Measurements from ENCODE around the gene LIN52.

LIN52 gene

DNA sequence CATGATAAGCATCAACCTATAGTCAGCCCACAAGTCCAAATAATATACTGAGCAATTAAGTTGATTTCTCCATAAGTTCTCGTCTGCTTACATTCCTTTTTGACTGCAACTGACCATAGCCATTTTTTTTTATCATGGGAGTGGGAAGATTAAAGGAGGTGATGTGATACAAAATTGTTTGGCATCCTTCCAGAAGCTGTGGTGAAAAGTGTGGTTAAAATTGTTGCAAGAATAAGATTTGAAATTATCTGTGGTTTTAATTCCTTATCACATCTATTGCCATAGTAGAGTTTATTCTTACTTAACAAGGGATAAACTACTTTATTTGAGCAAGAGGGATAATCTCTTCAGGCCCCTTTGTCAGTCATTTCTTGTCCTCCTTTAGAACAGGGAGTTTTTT, 50.7 kb downstream of the LIN52 start:
- H3K9me3 ChIP-seq (ENCODE audit: control insufficient read depth in 5 of 5, low read length in 5 of 5): no peaks in the 10 kb centered on the region
- H3K27me3 ChIP-seq (ENCODE audit: control insufficient read depth in 5 of 5, insufficient read depth in 4 of 5, low read length in 5 of 5): no peaks in the 10 kb centered on the region
- H3K4me1 ChIP-seq (ENCODE audit: control insufficient read depth in 5 of 5, insufficient read depth in 5 of 5, low read length in 5 of 5): peaks cover 0 to 11% (median 5%) of the 10 kb centered on the region in 5 donors
- peak overlapping the region; percentile 38 for H3K27ac ChIP-seq (ENCODE audit: low read depth, low read length)
- H3K36me3 ChIP-seq (ENCODE audit: control insufficient read depth in 5 of 5, insufficient read depth in 5 of 5, low read length in 5 of 5): no peaks in the 10 kb centered on the region
- no peak overlapping the region for H3K9ac ChIP-seq (ENCODE audit: low read length in 5 of 5)
- H3K4me3 ChIP-seq (ENCODE audit: low read depth in 1 of 5, low read length in 5 of 5): no peak overlapping the region

DNA sequence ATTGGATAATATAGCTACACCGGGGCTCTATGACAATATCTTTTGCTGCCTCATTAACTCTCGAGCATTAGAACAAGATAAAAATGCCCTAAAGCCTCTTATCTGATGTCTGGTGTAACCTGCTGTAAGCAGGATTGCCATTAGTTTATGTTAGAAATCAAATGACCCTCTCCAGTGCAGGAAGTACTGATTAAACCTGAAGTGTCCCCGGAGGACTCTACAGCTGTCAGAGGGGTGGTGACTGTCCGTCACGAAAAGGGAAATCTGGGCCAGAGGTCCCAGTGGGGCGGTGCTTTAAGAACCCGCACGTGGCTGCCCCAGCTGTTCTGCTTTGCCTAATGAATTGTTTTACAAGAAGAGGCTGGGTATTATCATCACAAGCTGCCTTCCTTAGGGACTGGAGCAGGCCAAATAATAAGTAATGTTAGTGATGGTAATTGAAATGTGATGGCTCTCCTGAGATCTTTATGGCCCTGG, 55.7 kb downstream of the LIN52 start:
- Histone ChIP-seq H3K9ac (ENCODE audit: low read length in 5 of 5) (peak overlapping the region in 2 of 5 donors; percentile 0 to 38), H3K27me3 (ENCODE audit: control insufficient read depth in 5 of 5, insufficient read depth in 4 of 5, low read length in 5 of 5) (no peaks in the 10 kb centered on the region), H3K36me3 (ENCODE audit: control insufficient read depth in 5 of 5, insufficient read depth in 5 of 5, low read length in 5 of 5) (peaks cover 0 to 3% (median 0%) of the 10 kb centered on the region in 5 donors), H3K4me1 (ENCODE audit: control insufficient read depth in 5 of 5, insufficient read depth in 5 of 5, low read length in 5 of 5) (peaks cover 0 to 37% (median 31%) of the 10 kb centered on the region in 5 donors), H3K27ac (ENCODE audit: low read depth, low read length) (peak overlapping the region; percentile 64), H3K4me3 (ENCODE audit: low read depth in 1 of 5, low read length in 5 of 5) (peak overlapping the region in 2 of 5 donors; percentile 1 to 23), H3K9me3 (ENCODE audit: control insufficient read depth in 5 of 5, low read length in 5 of 5) (no peaks in the 10 kb centered on the region)

DNA sequence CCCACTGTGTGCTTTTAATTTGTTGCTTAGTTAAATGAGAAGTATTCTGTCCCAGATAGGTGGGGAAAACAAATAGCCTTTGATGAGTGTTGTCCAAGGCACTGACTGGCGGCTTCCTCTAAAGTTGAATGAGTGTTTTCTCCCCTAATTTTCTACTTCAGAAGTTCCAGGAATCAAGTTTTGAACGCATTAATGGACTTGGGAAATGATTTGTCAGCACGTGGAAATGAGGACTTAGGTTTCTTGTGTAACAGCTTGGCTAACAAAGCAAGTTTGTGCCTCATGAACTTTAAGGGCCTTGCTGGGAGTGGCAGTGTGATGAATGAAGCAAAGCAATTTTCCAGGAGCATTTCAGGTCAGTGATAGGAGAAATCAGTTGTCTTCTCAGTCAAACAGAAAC, 56.9 kb downstream of the LIN52 start:
- Histone ChIP-seq H3K27ac (ENCODE audit: low read depth, low read length) (peak overlapping the region; percentile 64), H3K9ac (ENCODE audit: low read length in 5 of 5) (peak overlapping the region in 2 of 5 donors; percentile 18 to 62)

DNA sequence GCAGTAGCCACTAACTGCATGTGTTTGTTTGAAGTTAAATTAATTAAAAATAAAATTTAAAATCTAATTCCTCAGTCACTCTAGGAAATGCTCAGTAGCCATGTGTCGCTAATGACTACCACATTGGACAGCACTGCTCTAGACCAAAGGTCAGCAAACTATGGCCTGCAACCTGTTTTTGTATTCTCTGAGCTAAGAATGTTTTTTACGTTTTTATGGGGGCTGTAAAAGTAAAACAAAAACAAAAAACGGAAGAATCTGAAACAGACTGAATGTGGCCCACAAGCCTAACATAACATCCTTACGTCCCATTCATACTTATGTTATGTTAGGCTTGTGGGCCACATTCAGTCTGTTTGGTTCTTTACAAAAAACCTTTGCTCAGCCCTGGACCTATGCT, 57.8 kb downstream of the LIN52 start:
- peaks cover 0 to 3% (median 0%) of the 10 kb centered on the region in 5 donors for H3K36me3 ChIP-seq (ENCODE audit: control insufficient read depth in 5 of 5, insufficient read depth in 5 of 5, low read length in 5 of 5)
- peaks cover 0 to 33% (median 31%) of the 10 kb centered on the region in 5 donors for H3K4me1 ChIP-seq (ENCODE audit: control insufficient read depth in 5 of 5, insufficient read depth in 5 of 5, low read length in 5 of 5)
- peak overlapping the region; percentile 64 for H3K27ac ChIP-seq (ENCODE audit: low read depth, low read length)
- no peaks in the 10 kb centered on the region for H3K27me3 ChIP-seq (ENCODE audit: control insufficient read depth in 5 of 5, insufficient read depth in 4 of 5, low read length in 5 of 5)
- no peak overlapping the region for H3K9ac ChIP-seq (ENCODE audit: low read length in 5 of 5)
- H3K9me3 ChIP-seq (ENCODE audit: control insufficient read depth in 5 of 5, low read length in 5 of 5): no peaks in the 10 kb centered on the region
- H3K4me3 ChIP-seq (ENCODE audit: low read depth in 1 of 5, low read length in 5 of 5): no peak overlapping the region

More for the DNA sequence above, 56.9 kb downstream of the LIN52 start:
- H3K4me3 ChIP-seq (ENCODE audit: low read depth in 1 of 5, low read length in 5 of 5): no peak overlapping the region
- H3K27me3 ChIP-seq (ENCODE audit: control insufficient read depth in 5 of 5, insufficient read depth in 4 of 5, low read length in 5 of 5): no peaks in the 10 kb centered on the region
- H3K36me3 ChIP-seq (ENCODE audit: control insufficient read depth in 5 of 5, insufficient read depth in 5 of 5, low read length in 5 of 5): peaks cover 0 to 3% (median 0%) of the 10 kb centered on the region in 5 donors
- peaks cover 0 to 33% (median 31%) of the 10 kb centered on the region in 5 donors for H3K4me1 ChIP-seq (ENCODE audit: control insufficient read depth in 5 of 5, insufficient read depth in 5 of 5, low read length in 5 of 5)
- H3K9me3 ChIP-seq (ENCODE audit: control insufficient read depth in 5 of 5, low read length in 5 of 5): no peaks in the 10 kb centered on the region

DNA sequence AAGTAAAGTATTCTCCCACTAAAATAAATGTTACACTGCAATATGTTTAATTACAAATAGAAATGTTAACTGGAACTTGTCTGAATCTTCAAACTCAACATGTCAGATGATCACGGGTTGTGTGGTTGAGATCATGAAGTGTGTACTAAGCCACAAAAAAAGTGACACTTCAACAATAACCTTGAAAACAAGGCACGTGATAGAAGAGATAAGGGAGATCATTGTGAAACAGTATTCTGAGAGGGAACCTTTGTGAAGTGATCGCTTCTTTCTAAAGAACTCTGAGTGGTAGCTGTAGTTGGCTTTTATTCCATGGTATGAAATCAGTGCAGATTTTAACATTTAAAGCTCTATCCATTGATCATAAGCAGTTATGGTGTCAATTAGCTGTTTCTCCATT, 60.0 kb downstream of the LIN52 start:
- peaks cover 0 to 33% (median 31%) of the 10 kb centered on the region in 5 donors for H3K4me1 ChIP-seq (ENCODE audit: control insufficient read depth in 5 of 5, insufficient read depth in 5 of 5, low read length in 5 of 5)
- no peak overlapping the region for H3K27ac ChIP-seq (ENCODE audit: low read depth, low read length)
- no peak overlapping the region for H3K9ac ChIP-seq (ENCODE audit: low read length in 5 of 5)
- H3K27me3 ChIP-seq (ENCODE audit: control insufficient read depth in 5 of 5, insufficient read depth in 4 of 5, low read length in 5 of 5): no peaks in the 10 kb centered on the region
- peaks cover 0 to 3% (median 0%) of the 10 kb centered on the region in 5 donors for H3K36me3 ChIP-seq (ENCODE audit: control insufficient read depth in 5 of 5, insufficient read depth in 5 of 5, low read length in 5 of 5)
- H3K9me3 ChIP-seq (ENCODE audit: control insufficient read depth in 5 of 5, low read length in 5 of 5): no peaks in the 10 kb centered on the region
- H3K4me3 ChIP-seq (ENCODE audit: low read depth in 1 of 5, low read length in 5 of 5): no peak overlapping the region

DNA sequence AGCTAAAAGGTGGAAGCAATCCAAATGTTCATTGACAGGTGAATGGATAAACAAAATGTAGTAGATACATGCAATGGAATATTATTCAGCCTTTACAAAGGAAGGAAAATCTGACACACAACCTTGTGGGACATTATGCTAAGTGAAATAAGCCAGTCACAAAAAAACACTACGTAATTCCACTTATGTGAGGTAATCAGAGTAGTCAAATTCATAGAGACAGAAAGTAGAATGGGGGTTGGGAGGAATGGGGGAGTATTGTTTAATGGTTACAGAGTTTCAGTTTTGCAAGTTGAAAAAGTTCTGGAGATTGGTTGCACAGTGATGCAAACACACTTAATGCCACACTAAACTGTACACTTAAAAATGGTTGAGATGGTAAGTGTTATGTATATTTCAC, 62.8 kb downstream of the LIN52 start:
- H3K9ac ChIP-seq (ENCODE audit: low read length in 5 of 5): no peak overlapping the region
- H3K9me3 ChIP-seq (ENCODE audit: control insufficient read depth in 5 of 5, low read length in 5 of 5): no peaks in the 10 kb centered on the region
- no peak overlapping the region for H3K4me3 ChIP-seq (ENCODE audit: low read depth in 1 of 5, low read length in 5 of 5)
- H3K27ac ChIP-seq (ENCODE audit: low read depth, low read length): no peak overlapping the region
- H3K27me3 ChIP-seq (ENCODE audit: control insufficient read depth in 5 of 5, insufficient read depth in 4 of 5, low read length in 5 of 5): no peaks in the 10 kb centered on the region
- H3K36me3 ChIP-seq (ENCODE audit: control insufficient read depth in 5 of 5, insufficient read depth in 5 of 5, low read length in 5 of 5): peaks cover 0 to 3% (median 0%) of the 10 kb centered on the region in 5 donors
- H3K4me1 ChIP-seq (ENCODE audit: control insufficient read depth in 5 of 5, insufficient read depth in 5 of 5, low read length in 5 of 5): peaks cover 0 to 8% (median 5%) of the 10 kb centered on the region in 5 donors

DNA sequence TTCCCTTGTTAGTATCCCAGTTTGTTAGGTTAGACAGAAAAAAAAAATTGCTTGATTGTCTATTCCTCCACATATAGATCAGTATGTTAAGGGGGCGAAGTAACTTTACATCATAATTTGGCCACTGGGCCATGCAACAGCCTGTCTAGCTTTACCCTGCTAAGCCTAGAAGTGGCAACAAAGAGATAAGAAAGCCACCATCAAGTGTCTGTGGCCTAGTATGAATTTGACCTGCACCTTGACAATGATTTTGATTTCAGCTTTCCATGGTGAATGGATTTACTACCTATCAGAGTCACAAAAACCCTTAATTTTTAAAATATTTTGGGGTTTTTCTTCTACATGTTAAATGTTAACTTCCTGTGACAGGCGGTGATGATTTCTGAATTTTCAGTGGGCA, 63.9 kb downstream of the LIN52 start:
- Histone ChIP-seq H3K9me3 (ENCODE audit: control insufficient read depth in 5 of 5, low read length in 5 of 5) (no peaks in the 10 kb centered on the region), H3K27ac (ENCODE audit: low read depth, low read length) (no peak overlapping the region), H3K9ac (ENCODE audit: low read length in 5 of 5) (no peak overlapping the region), H3K27me3 (ENCODE audit: control insufficient read depth in 5 of 5, insufficient read depth in 4 of 5, low read length in 5 of 5) (no peaks in the 10 kb centered on the region), H3K4me3 (ENCODE audit: low read depth in 1 of 5, low read length in 5 of 5) (no peak overlapping the region), H3K4me1 (ENCODE audit: control insufficient read depth in 5 of 5, insufficient read depth in 5 of 5, low read length in 5 of 5) (no peaks in the 10 kb centered on the region), H3K36me3 (ENCODE audit: control insufficient read depth in 5 of 5, insufficient read depth in 5 of 5, low read length in 5 of 5) (peaks cover 0 to 3% (median 0%) of the 10 kb centered on the region in 5 donors)

DNA sequence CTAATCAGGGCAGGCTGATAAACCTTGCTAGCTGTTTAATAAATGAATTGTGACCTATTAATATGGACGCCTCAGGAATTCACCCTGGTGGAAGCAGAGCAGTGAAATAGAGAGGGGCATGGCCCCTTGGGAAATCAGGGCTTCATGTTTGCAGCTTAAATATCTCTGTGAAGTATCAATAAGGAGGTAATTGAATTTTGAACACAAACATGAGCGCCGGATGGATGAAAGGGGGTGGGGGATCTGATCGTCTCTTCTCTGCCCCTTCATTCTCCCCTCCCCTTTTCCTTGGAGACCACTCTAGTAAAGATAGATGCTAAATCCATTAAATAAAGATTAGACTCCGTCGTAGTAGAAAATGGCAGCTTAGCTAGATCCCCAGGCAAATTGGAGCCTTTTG, 70.5 kb downstream of the LIN52 start:
- no peak overlapping the region for H3K27ac ChIP-seq (ENCODE audit: low read depth, low read length)
- no peak overlapping the region for H3K4me3 ChIP-seq (ENCODE audit: low read depth in 1 of 5, low read length in 5 of 5)
- H3K9ac ChIP-seq (ENCODE audit: low read length in 5 of 5): no peak overlapping the region
- no peaks in the 10 kb centered on the region for H3K27me3 ChIP-seq (ENCODE audit: control insufficient read depth in 5 of 5, insufficient read depth in 4 of 5, low read length in 5 of 5)
- no peaks in the 10 kb centered on the region for H3K4me1 ChIP-seq (ENCODE audit: control insufficient read depth in 5 of 5, insufficient read depth in 5 of 5, low read length in 5 of 5)
- no peaks in the 10 kb centered on the region for H3K36me3 ChIP-seq (ENCODE audit: control insufficient read depth in 5 of 5, insufficient read depth in 5 of 5, low read length in 5 of 5)
- H3K9me3 ChIP-seq (ENCODE audit: control insufficient read depth in 5 of 5, low read length in 5 of 5): no peaks in the 10 kb centered on the region

DNA sequence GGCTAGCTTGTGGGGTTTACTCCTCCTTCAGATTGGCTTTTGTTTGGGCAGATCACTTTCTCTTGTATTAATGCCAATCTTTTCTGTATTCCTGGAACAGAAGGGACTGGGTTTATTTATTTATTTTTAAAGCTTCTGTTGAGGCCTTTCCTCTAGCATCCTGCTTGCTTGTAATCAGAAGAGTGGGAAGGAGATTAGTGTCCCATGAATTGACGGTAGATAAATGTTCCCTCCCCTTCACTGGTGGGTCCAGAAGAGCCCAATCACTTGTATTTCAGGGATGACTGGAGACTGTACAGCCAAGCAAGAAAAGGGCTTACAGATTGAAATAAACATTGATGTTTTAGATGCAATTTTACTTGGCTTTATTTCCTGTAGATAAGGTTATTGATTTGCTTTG, 71.0 kb downstream of the LIN52 start:
- no peaks in the 10 kb centered on the region for H3K36me3 ChIP-seq (ENCODE audit: control insufficient read depth in 5 of 5, insufficient read depth in 5 of 5, low read length in 5 of 5)
- H3K4me3 ChIP-seq (ENCODE audit: low read depth in 1 of 5, low read length in 5 of 5): no peak overlapping the region

DNA sequence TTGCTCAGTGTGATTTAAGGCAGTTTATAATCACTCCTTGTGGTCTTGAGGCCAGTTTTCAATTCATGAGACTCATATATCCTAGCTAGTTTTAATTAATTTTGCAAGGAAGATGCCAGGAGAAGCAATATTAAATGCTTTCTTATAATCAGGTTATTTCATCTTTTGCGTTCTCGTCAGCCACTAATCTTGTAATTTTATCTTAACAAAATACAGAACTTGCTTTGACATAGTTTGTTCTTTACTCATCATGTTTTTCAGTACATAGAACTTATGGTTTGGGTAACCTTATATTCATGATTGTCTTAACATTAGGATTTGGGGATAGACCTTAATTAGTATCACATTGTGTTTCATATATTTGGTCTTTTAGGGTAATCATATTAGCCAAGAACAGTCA, 76.0 kb downstream of the LIN52 start:
- no peak overlapping the region for H3K4me3 ChIP-seq (ENCODE audit: low read depth in 1 of 5, low read length in 5 of 5)
- H3K36me3 ChIP-seq (ENCODE audit: control insufficient read depth in 5 of 5, insufficient read depth in 5 of 5, low read length in 5 of 5): peaks cover 0 to 2% (median 0%) of the 10 kb centered on the region in 5 donors
- H3K27me3 ChIP-seq (ENCODE audit: control insufficient read depth in 5 of 5, insufficient read depth in 4 of 5, low read length in 5 of 5): no peaks in the 10 kb centered on the region
- H3K9me3 ChIP-seq (ENCODE audit: control insufficient read depth in 5 of 5, low read length in 5 of 5): no peaks in the 10 kb centered on the region
- peaks cover 0 to 8% (median 6%) of the 10 kb centered on the region in 5 donors for H3K4me1 ChIP-seq (ENCODE audit: control insufficient read depth in 5 of 5, insufficient read depth in 5 of 5, low read length in 5 of 5)
- H3K9ac ChIP-seq (ENCODE audit: low read length in 5 of 5): no peak overlapping the region
- no peak overlapping the region for H3K27ac ChIP-seq (ENCODE audit: low read depth, low read length)

More for the DNA sequence above, 71.0 kb downstream of the LIN52 start:
- Histone ChIP-seq H3K9me3 (ENCODE audit: control insufficient read depth in 5 of 5, low read length in 5 of 5) (no peaks in the 10 kb centered on the region), H3K27me3 (ENCODE audit: control insufficient read depth in 5 of 5, insufficient read depth in 4 of 5, low read length in 5 of 5) (no peaks in the 10 kb centered on the region), H3K9ac (ENCODE audit: low read length in 5 of 5) (no peak overlapping the region), H3K27ac (ENCODE audit: low read depth, low read length) (no peak overlapping the region), H3K4me1 (ENCODE audit: control insufficient read depth in 5 of 5, insufficient read depth in 5 of 5, low read length in 5 of 5) (no peaks in the 10 kb centered on the region)

Measured in subcutaneous abdominal adipose tissue (tissue), 5 donors.